GM12878 (cell line): ENCODE results near the gene KRT32. TPM values are rescaled to one million over a fixed set of nuclear protein-coding genes. Genes with fewer than 3 reads are reported as not detected.

ENCODE experiments used
- ATAC-seq: fragments of 200-7000 bp; cut with Tn5 transposase; 3 replicates; pipeline ENCODE4 v1.9.1; 2020; ENCODE audit warnings: mild to moderate bottlenecking, moderate library complexity
- BruUV-seq: library from RNA; stranded (reverse); fragments of 400-500 nt; replicated peaks from 2 replicates; lab custom pipeline; 2021; lab: Mats Ljungman, UMichigan
- CTCF ChIA-PET: fragments of 300-600 bp; sonication (Branson Sonifier 250); formaldehyde crosslinking; extraction: SDS; loops from one replicate; lab custom pipeline; 2021; ENCODE audit warnings: inconsistent platforms; lab: Yijun Ruan, JAX
- POLR2A ChIA-PET: fragments of 350-600 bp; formaldehyde crosslinking; extraction: SDS; loops from one replicate; lab custom pipeline; 2021; ENCODE audit warnings: inconsistent platforms; lab: Charles Lee
- RAD21 ChIA-PET: fragments of 300-600 bp; sonication (Branson Sonifier 250); formaldehyde crosslinking; loops from one replicate; lab custom pipeline; 2023; ENCODE audit warnings: antibody characterized with exemption; ENCODE audit not compliant: unreplicated experiment; lab: Charles Lee
- SMC1A ChIA-PET: fragments of 300-600 bp; sonication (Branson Sonifier 250); formaldehyde crosslinking; loops from one replicate; lab custom pipeline; 2023; ENCODE audit not compliant: unreplicated experiment, uncharacterized antibody; lab: Charles Lee
- DNase-seq: peaks from one replicate; pipeline ENCODE4 v3.0.0-alpha.2; 2011; ENCODE audit warnings: low read depth, low spot score
- FAIRE-seq: peaks from 3 replicates; lab custom pipeline; 2011; peaks lifted over from hg19 to GRCh38; lab: Jason Lieb, UNC
- H2AFZ ChIP-seq: 2 replicates; pipeline ENCODE4 v1.6.0; 2011; ENCODE audit warnings: low read depth, low read length, control low read depth; ENCODE audit not compliant: control insufficient read depth
- H3K27ac ChIP-seq: 2 replicates; pipeline ENCODE4 v1.5.1; 2011; ENCODE audit warnings: control low read depth; ENCODE audit not compliant: control insufficient read depth, insufficient read depth
- H3K27me3 ChIP-seq, 2 experiments: replicated peaks in 1 of 2; 2 replicates each; pipeline versions ENCODE4 v1.6.0 to v1.6.1; 2011; ENCODE audit warnings: low read length in 1 of 2; ENCODE audit not compliant: control insufficient read depth in 2 of 2, insufficient read depth in 2 of 2
- H3K36me3 ChIP-seq, 2 experiments: 2 replicates each; pipeline ENCODE4 v1.5.1; 2011; ENCODE audit warnings: low read length in 1 of 2; ENCODE audit not compliant: control insufficient read depth in 2 of 2, insufficient read depth in 2 of 2
- H3K4me1 ChIP-seq: 2 replicates; pipeline ENCODE4 v1.6.1; 2011; ENCODE audit warnings: mild to moderate bottlenecking, low read length, moderate library complexity, mixed read lengths; ENCODE audit not compliant: control insufficient read depth, insufficient read depth
- H3K4me2 ChIP-seq: 2 replicates; pipeline ENCODE4 v1.6.0; 2011; ENCODE audit warnings: control low read depth; ENCODE audit not compliant: control insufficient read depth, insufficient read depth
- H3K4me3 ChIP-seq: fragments of 200-600 bp; sonication (generic); 2 replicates; pipeline ENCODE4 v1.5.1; 2016
- H3K79me2 ChIP-seq: 2 replicates; pipeline ENCODE4 v1.6.0; 2011; ENCODE audit warnings: low read length; ENCODE audit not compliant: control insufficient read depth, insufficient read depth
- H3K9ac ChIP-seq: 2 replicates; pipeline ENCODE4 v1.8.0; 2011; ENCODE audit warnings: low read length, control low read depth, mixed read lengths; ENCODE audit not compliant: control insufficient read depth, insufficient read depth
- H3K9me3 ChIP-seq: replicated peaks from 3 replicates; pipeline ENCODE4 v1.5.1; 2011; ENCODE audit warnings: mild to moderate bottlenecking, low read length; ENCODE audit not compliant: control insufficient read depth, insufficient read depth
- H4K20me1 ChIP-seq: 2 replicates; pipeline ENCODE4 v1.6.0; 2011; ENCODE audit not compliant: control insufficient read depth, insufficient read depth
- BCLAF1 ChIP-seq: fragments of 450-650 bp; IDR thresholded peaks from 2 replicates; pipeline ENCODE4 v1.6.1; 2017; ENCODE audit warnings: antibody characterized with exemption, mild to moderate bottlenecking, moderate library complexity
- IKZF1 ChIP-seq: fragments of 450-650 bp; conservative IDR thresholded peaks from 2 replicates; pipeline ENCODE4 v1.6.1; 2017; ENCODE audit warnings: antibody characterized with exemption, mild to moderate bottlenecking
- SP1 ChIP-seq: IDR thresholded peaks from one replicate; pipeline ENCODE4 v1.6.1; 2011; ENCODE audit warnings: low read depth, low read length
- ZNF24 ChIP-seq: fragments of 450-650 bp; IDR thresholded peaks from 2 replicates; pipeline ENCODE4 v1.6.1; 2017; ENCODE audit warnings: antibody characterized with exemption, mild to moderate bottlenecking
- ZNF687 ChIP-seq: fragments of 450-650 bp; IDR thresholded peaks from 2 replicates; pipeline ENCODE4 v1.6.1; 2017; ENCODE audit warnings: mild to moderate bottlenecking, moderate library complexity
- WGBS: methylation state at CpG from one replicate; pipeline ENCODE4 v1.1.6; 2016; ENCODE audit warnings: low lambda C conversion rate; ENCODE audit not compliant: insufficient replicate concordance, insufficient coverage; ENCODE audit errors: missing lambda C conversion rate; 5-methylcytosine and 5-hydroxymethylcytosine counted together
- in situ Hi-C: fragments of 300-500 bp; cut with MboI; formaldehyde crosslinking; loops from 9 replicates; pipeline ENCODE4 v1.14.3; 2018; ENCODE audit warnings: mixed read lengths
- intact Hi-C: fragments of 100-400 bp; cut with micrococcal nuclease; formaldehyde crosslinking; loops from one replicate; pipeline ENCODE4 v1.14.2; 2022; ENCODE audit not compliant: unreplicated experiment
- polyA plus RNA-seq, 11 experiments: library from polyadenylated mRNA; depleted of rRNA in 4 of 11; unstranded in 6 of 11; stranded (reverse) in 5 of 11; fragments of >200 nt; fragmentation: Nextera tagmentation in 4 of 11; fragmentation: Illumina TruSeq in 1 of 11; extraction: Ambion mirVana in 4 of 11; extraction: Trizol in 1 of 11; gene quantifications; 1 replicate in 1 of 11; 2 replicates in 10 of 11; pipeline versions ENCODE4 v1.2.1 to v1.2.3, GENCODE V29; 2011 to 2016; ENCODE audit warnings: inconsistent platforms in 2 of 11, missing spikeins in 2 of 11, low read depth in 1 of 11
- total RNA-seq, 4 experiments: library from RNA; depleted of rRNA in 3 of 4; stranded (reverse); fragments of >200 nt in 3 of 4; fragmentation: Illumina TruSeq in 1 of 4; extraction: Trizol in 1 of 4; gene quantifications; 2 replicates each; pipeline versions ENCODE4 v1.2.1 to v1.2.3, GENCODE V29; 2013 to 2021

KRT32 gene
- total and polyA plus RNA-seq, 10 of the 15 experiments (the other 5 are each of a cell fraction or from before 2014, with no cell fraction given), result not detected

- Histone ChIP-seq H2AFZ (no peak overlapping the region), H3K9me3 (no peaks in the 10 kb centered on the region), H4K20me1 (no peaks in the 10 kb centered on the region), H3K27me3 (peaks cover 0 to 3% of the 10 kb centered on the region in 2 experiments; a peak in 2 of 4 replicates), H3K36me3 (no peaks in the 10 kb centered on the region), H3K27ac (no peak overlapping the region), H3K4me2 (no peak overlapping the region), H3K79me2 (no peaks in the 10 kb centered on the region), H3K4me3 (no peak overlapping the region), H3K9ac (no peak overlapping the region), H3K4me1 (no peaks in the 10 kb centered on the region; the same call in 1 of the 2 replicates)
- intact Hi-C loops, result no loop called here
- RAD21 ChIA-PET, result no interaction called here
- TF ChIP-seq IKZF1, result no peak
- no peak for TF ChIP-seq ZNF24
- no peak for TF ChIP-seq SP1
- no peak for TF ChIP-seq ZNF687
- TF ChIP-seq BCLAF1, result no peak
- no TSS peak for BruUV-seq
- POLR2A ChIA-PET, result no interaction called here
- CTCF ChIA-PET, result no interaction called here
- whole genome bisulfite sequencing, result 58% methylated on average over 10 of the region's 10 CpGs
- ATAC-seq, result no peak
- in situ Hi-C loops, result no loop called here
- no peak for DNase-seq
- SMC1A ChIA-PET, result no interaction called here
- no peak for FAIRE-seq
Observed at GRCh38 chr17:41480581-41480980, 13.4 kb upstream of the KRT32 start.
